ENCODE data around the gene MAP1LC3A.

The MAP1LC3A gene

DNA sequence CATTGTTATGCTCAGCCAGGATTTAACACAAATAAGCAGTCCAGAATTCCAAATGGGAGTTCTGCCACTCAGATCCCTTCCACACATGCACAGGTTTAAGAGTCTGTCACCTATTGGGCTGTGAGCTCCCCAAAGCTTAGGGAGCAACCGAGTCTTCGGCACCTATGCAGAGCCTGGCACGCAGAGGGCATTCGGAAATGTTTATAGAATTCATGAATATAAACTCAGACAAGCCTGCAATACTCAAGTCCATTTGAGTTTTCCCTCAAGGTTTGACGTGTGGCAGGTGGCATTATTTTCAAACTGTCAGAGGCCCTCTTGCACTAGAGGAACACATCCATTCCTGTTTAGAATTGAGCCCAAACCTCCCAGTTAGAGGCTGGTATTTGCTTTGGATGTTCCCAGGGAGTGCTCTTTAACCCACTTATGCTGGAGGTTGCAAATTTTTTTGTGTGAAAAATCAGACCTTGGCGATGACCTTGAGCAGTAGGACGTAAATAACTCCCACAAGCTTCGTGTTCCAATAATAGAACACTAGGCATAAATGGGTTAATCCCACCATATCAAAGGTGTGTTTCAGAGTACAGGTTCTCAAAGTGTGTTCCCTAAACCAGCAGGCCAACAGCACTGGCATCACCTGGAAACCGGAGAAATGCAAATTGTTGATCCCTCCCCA, 28.1 kb downstream of the MAP1LC3A start:
- ATAC-seq (ENCODE audit: insufficient read depth, low read depth) (no peak), DNase-seq (no peak)
- no peaks in the 10 kb centered on the region for H3K27me3 ChIP-seq (ENCODE audit: insufficient read depth, low read length, poor library complexity)
- no peaks in the 10 kb centered on the region for H3K9me3 ChIP-seq (ENCODE audit: insufficient read depth, low read length, severe bottlenecking)
- H3K36me3 ChIP-seq (ENCODE audit: insufficient read depth, low read length), result peaks cover 70% of the 10 kb centered on the region
- TF ChIP-seq EZH2 (IDR thresholded peaks at IDR 0.05; ENCODE audit: borderline replicate concordance, low read depth, low read length, severe bottlenecking) (no peak), CTCF (IDR thresholded peaks at IDR 0.05; ENCODE audit: borderline replicate concordance, extremely low read depth, low read length, poor library complexity, severe bottlenecking) (no peak)
- no peak overlapping the region for H3K9ac ChIP-seq (ENCODE audit: low read depth, low read length)
- no peak overlapping the region for H3K4me2 ChIP-seq (ENCODE audit: insufficient read depth, low read length)
- no peak overlapping the region for H3K4me3 ChIP-seq (ENCODE audit: low read depth in 1 of 2, low read length in 2 of 2)
- no peaks in the 10 kb centered on the region for H4K20me1 ChIP-seq (ENCODE audit: insufficient read depth, low read length)
- H3K79me2 ChIP-seq (ENCODE audit: insufficient read depth, low read length), result no peaks in the 10 kb centered on the region
- no peak overlapping the region for H3K27ac ChIP-seq (ENCODE audit: low read length)
- no peaks in the 10 kb centered on the region for H3K4me1 ChIP-seq (ENCODE audit: insufficient read depth, low read length)
- H2AFZ ChIP-seq (ENCODE audit: low read depth, low read length), result no peak overlapping the region

DNA sequence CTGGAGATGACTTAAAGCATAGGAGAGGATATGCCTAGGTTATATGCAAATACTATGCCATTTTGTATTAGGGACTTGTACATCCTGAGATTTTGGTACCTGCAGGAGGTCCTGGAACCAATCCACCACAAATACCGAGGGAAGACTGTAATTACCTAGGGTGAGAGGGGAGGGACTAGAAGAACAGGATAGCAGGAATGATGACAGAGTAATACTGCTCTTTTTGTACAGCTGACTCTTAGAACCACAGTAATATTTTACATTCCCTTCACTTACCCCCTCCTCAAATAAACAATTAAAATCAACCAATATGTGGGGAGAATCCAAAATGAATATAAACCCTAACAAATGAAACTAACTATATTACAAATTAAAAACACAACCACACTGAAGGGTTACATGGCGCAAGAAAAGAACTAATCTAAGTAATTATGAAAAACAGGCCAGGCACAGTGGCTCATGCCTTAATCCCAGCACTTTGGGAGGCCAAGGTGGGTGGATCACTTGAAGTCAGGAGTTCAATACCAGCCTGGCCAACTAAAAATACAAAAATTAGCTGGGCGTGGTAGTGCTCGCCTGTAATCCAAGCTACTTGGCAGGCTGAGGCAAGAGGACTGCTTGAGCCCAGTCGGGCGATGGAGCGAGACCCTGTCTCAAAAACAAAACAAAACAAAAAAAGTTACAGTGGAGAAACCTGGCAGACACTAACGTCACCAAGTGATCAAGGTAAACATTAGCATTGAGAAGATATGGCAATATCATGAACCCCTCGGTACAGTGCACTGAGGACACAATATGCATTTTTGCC, 37.1 kb downstream of the MAP1LC3A start:
- no peaks in the 10 kb centered on the region for H3K4me1 ChIP-seq (ENCODE audit: insufficient read depth, low read length)
- TF ChIP-seq EZH2 (IDR thresholded peaks at IDR 0.05; ENCODE audit: borderline replicate concordance, low read depth, low read length, severe bottlenecking), result no peak
- no peak for TF ChIP-seq CTCF (IDR thresholded peaks at IDR 0.05; ENCODE audit: borderline replicate concordance, extremely low read depth, low read length, poor library complexity, severe bottlenecking)
- H3K4me2 ChIP-seq (ENCODE audit: insufficient read depth, low read length), result no peak overlapping the region
- DNase-seq (no peak), ATAC-seq (ENCODE audit: insufficient read depth, low read depth) (no peak)
- H3K9me3 ChIP-seq (ENCODE audit: insufficient read depth, low read length, severe bottlenecking), result no peaks in the 10 kb centered on the region
- H2AFZ ChIP-seq (ENCODE audit: low read depth, low read length), result no peak overlapping the region
- no peaks in the 10 kb centered on the region for H3K36me3 ChIP-seq (ENCODE audit: insufficient read depth, low read length)
- no peak overlapping the region for H3K4me3 ChIP-seq (ENCODE audit: low read depth in 1 of 2, low read length in 2 of 2)
- no peak overlapping the region for H3K27ac ChIP-seq (ENCODE audit: low read length)
- H3K9ac ChIP-seq (ENCODE audit: low read depth, low read length), result no peak overlapping the region
- no peaks in the 10 kb centered on the region for H4K20me1 ChIP-seq (ENCODE audit: insufficient read depth, low read length)
- H3K79me2 ChIP-seq (ENCODE audit: insufficient read depth, low read length), result no peaks in the 10 kb centered on the region
- H3K27me3 ChIP-seq (ENCODE audit: insufficient read depth, low read length, poor library complexity), result no peaks in the 10 kb centered on the region

GRCh38 chr20:34600892-34601653, 42.6 kb downstream of the MAP1LC3A start:
- Histone ChIP-seq H2AFZ (ENCODE audit: low read depth, low read length) (no peak overlapping the region), H3K36me3 (ENCODE audit: insufficient read depth, low read length) (no peaks in the 10 kb centered on the region; the same call in 1 of the 2 replicates), H3K4me2 (ENCODE audit: insufficient read depth, low read length) (no peak overlapping the region), H3K9ac (ENCODE audit: low read depth, low read length) (no peak overlapping the region), H3K4me1 (ENCODE audit: insufficient read depth, low read length) (no peaks in the 10 kb centered on the region), H3K4me3 (ENCODE audit: low read depth in 1 of 2, low read length in 2 of 2) (no peak overlapping the region), H3K79me2 (ENCODE audit: insufficient read depth, low read length) (no peaks in the 10 kb centered on the region), H3K9me3 (ENCODE audit: insufficient read depth, low read length, severe bottlenecking) (no peaks in the 10 kb centered on the region), H3K27me3 (ENCODE audit: insufficient read depth, low read length, poor library complexity) (no peaks in the 10 kb centered on the region), H3K27ac (ENCODE audit: low read length) (no peak overlapping the region), H4K20me1 (ENCODE audit: insufficient read depth, low read length) (no peaks in the 10 kb centered on the region)
- TF ChIP-seq CTCF (IDR thresholded peaks at IDR 0.05; ENCODE audit: borderline replicate concordance, extremely low read depth, low read length, poor library complexity, severe bottlenecking) (no peak), EZH2 (IDR thresholded peaks at IDR 0.05; ENCODE audit: borderline replicate concordance, low read depth, low read length, severe bottlenecking) (no peak)
- DNase-seq, result no peak
- ATAC-seq (ENCODE audit: insufficient read depth, low read depth), result no peak
